Activated CD4-positive, alpha-beta T cell treated with anti-CD3 and anti-CD28 coated beads, Interleukin-10, Interleukin-2, amounts not matched to agents 100 ng/mL and 50 ng/mL, durations not matched to agents 16 hours and 8 hours (primary cell): ENCODE results near the gene LRRC58.
"Not testable (repeated sequence)": the region's sequence is repeated elsewhere in the genome, so short reads cannot be mapped to it uniquely, and the experiment has no call there.

Experiments used
- DNase-seq: peaks from one replicate; pipeline ENCODE4 v3.0.0-alpha.2; 2020

LRRC58 gene

GRCh38 chr3:120338517-120338916, 10.6 kb downstream of the LRRC58 start:
- peak; percentile 49 for DNase-seq

GRCh38 chr3:120332646-120333045, 16.5 kb downstream of the LRRC58 start:
- no peak for DNase-seq

GRCh38 chr3:120331076-120331475, 18.1 kb downstream of the LRRC58 start:
- no peak for DNase-seq

GRCh38 chr3:120326784-120327183, 22.4 kb downstream of the LRRC58 start:
- no peak for DNase-seq

- DNase-seq, result no peak
Observed at GRCh38 chr3:120324190-120324589, 25.0 kb downstream of the LRRC58 start.

GRCh38 chr3:120323761-120324160, 25.4 kb downstream of the LRRC58 start:
- not testable (repeated sequence) for DNase-seq

- DNase-seq, result peak; percentile 57
Observed at GRCh38 chr3:120311863-120312794, 37.0 kb downstream of the LRRC58 start.

- DNase-seq, result no peak
Observed at GRCh38 chr3:120306519-120307455, 42.4 kb downstream of the LRRC58 start.

GRCh38 chr3:120304616-120305015, 44.5 kb downstream of the LRRC58 start:
- no peak for DNase-seq

- DNase-seq, result no peak
Observed at GRCh38 chr3:120302361-120302760, 46.8 kb downstream of the LRRC58 start.

GRCh38 chr3:120300971-120301370, 48.2 kb downstream of the LRRC58 start:
- DNase-seq, result no peak

- DNase-seq, result no peak
Observed at GRCh38 chr3:120299403-120299802, 49.8 kb downstream of the LRRC58 start.

- no peak for DNase-seq
Observed at GRCh38 chr3:120298996-120299395, 50.2 kb downstream of the LRRC58 start.

- DNase-seq, result not testable (repeated sequence)
Observed at GRCh38 chr3:120291552-120291951, 57.6 kb downstream of the LRRC58 start.

GRCh38 chr3:120289636-120290035, 59.5 kb downstream of the LRRC58 start:
- no peak for DNase-seq

GRCh38 chr3:120286465-120286864, 62.7 kb downstream of the LRRC58 start:
- DNase-seq, result no peak

GRCh38 chr3:120285508-120285841, 63.7 kb downstream of the LRRC58 start:
- DNase-seq, result no peak

GRCh38 chr3:120284747-120285507, 64.2 kb downstream of the LRRC58 start, which contains the start of gene GPR156:
Gene GPR156 (minus strand): TSS chr3:120285222. CDS start chr3:120244098, 41,124 bp downstream.
- no peak for DNase-seq

- no peak for DNase-seq
Observed at GRCh38 chr3:120281261-120281660, 67.9 kb downstream of the LRRC58 start.

GRCh38 chr3:120280566-120280965, 68.6 kb downstream of the LRRC58 start:
- no peak for DNase-seq

GRCh38 chr3:120280026-120280425, 69.1 kb downstream of the LRRC58 start:
- DNase-seq, result no peak

- no peak for DNase-seq
Observed at GRCh38 chr3:120276767-120277166, 72.4 kb downstream of the LRRC58 start.

- no peak for DNase-seq
Observed at GRCh38 chr3:120275618-120276017, 73.5 kb downstream of the LRRC58 start.
